Astrocyte of the spinal cord (primary cell): ENCODE measurements around the gene TOMM40.
A peak's percentile ranks its signal among the peaks of the same experiment; 100 is the strongest.
"Not testable (repeated sequence)": the region's sequence is repeated elsewhere in the genome, so short reads cannot be mapped to it uniquely, and the experiment has no call there.

Experiments
- DNase-seq: peaks from one replicate; pipeline ENCODE4 v3.0.0; 2011; ENCODE audit warnings: low read depth, low spot score
- H3K4me3 ChIP-seq: 2 replicates; pipeline ENCODE4 v1.5.1; 2011; ENCODE audit warnings: low read depth, mild to moderate bottlenecking, low read length, moderate library complexity
- CTCF ChIP-seq: IDR thresholded peaks from 2 replicates; pipeline ENCODE4 v1.5.1; 2012; ENCODE audit warnings: low read depth, mild to moderate bottlenecking, low read length, inconsistent platforms
- in situ Hi-C: cut with HindIII; loops from 2 replicates; pipeline ENCODE4 v1.10.0; 2017; ENCODE audit warnings: low sequenced_read_pairs

TOMM40 gene

GRCh38 chr19:44907613-44908012 is 16.6 kb downstream of the TOMM40 start:
- no peak for TF ChIP-seq CTCF
- no peak overlapping the region for H3K4me3 ChIP-seq
- no peak for DNase-seq
- in situ Hi-C loops: no loop called here

- DNase-seq: no peak
- no peak for TF ChIP-seq CTCF
- in situ Hi-C loops: no loop called here
- H3K4me3 ChIP-seq: no peak overlapping the region
Observed at GRCh38 chr19:44908074-44908835, 17.2 kb downstream of the TOMM40 start.

GRCh38 chr19:44908836-44909261 is 17.8 kb downstream of the TOMM40 start:
- H3K4me3 ChIP-seq: no peak overlapping the region
- in situ Hi-C loops: no loop called here
- TF ChIP-seq CTCF: no peak
- no peak for DNase-seq

GRCh38 chr19:44909775-44910174 is 18.7 kb downstream of the TOMM40 start:
- no peak for TF ChIP-seq CTCF
- DNase-seq: no peak
- no peak overlapping the region for H3K4me3 ChIP-seq
- in situ Hi-C loops: no loop called here

GRCh38 chr19:44911896-44912295 is 20.8 kb downstream of the TOMM40 start:
- in situ Hi-C loops, DNase-seq, H3K4me3 ChIP-seq: not testable (repeated sequence)

GRCh38 chr19:44912854-44913253 is 21.8 kb downstream of the TOMM40 start:
- no peak for TF ChIP-seq CTCF
- in situ Hi-C loops: no loop called here

GRCh38 chr19:44913512-44914432 is 22.7 kb downstream of the TOMM40 start:
- DNase-seq, H3K4me3 ChIP-seq, in situ Hi-C loops: not testable (repeated sequence)

More at GRCh38 chr19:44912854-44913253, 21.8 kb downstream of the TOMM40 start:
- DNase-seq: no peak
- no peak overlapping the region for H3K4me3 ChIP-seq

GRCh38 chr19:44914433-44915206 is 23.6 kb downstream of the TOMM40 start, which contains the start of gene APOC1:
Gene APOC1 (plus strand): TSS chr19:44914608. CDS start chr19:44914892, 284 bp downstream.
- DNase-seq: peak; percentile 81
- H3K4me3 ChIP-seq: peak within 1 kb of the TSS; percentile 53
- in situ Hi-C loops: not testable (repeated sequence)
